Globus pallidus (tissue), 1 donor: ENCODE data around the gene SULF2.
A peak's percentile ranks its signal among the peaks of the same experiment; 100 is the strongest.

Source experiments
- DNase-seq: peaks from one replicate; pipeline ENCODE4 v3.0.0-alpha.2; 2015; ENCODE audit warnings: low spot score

Gene SULF2

GRCh38 chr20:47684306-47685080, 100.8 kb downstream of the SULF2 start:
- no peak for DNase-seq

GRCh38 chr20:47682916-47683315, 102.4 kb downstream of the SULF2 start:
- no peak for DNase-seq

GRCh38 chr20:47682028-47682783, 103.1 kb downstream of the SULF2 start:
- peak; percentile 35 for DNase-seq

- no peak for DNase-seq
Observed at GRCh38 chr20:47680804-47681529, 104.3 kb downstream of the SULF2 start.

- no peak for DNase-seq
Observed at GRCh38 chr20:47679462-47679861, 105.8 kb downstream of the SULF2 start.

GRCh38 chr20:47678536-47678935, 106.7 kb downstream of the SULF2 start:
- DNase-seq, result no peak

GRCh38 chr20:47677635-47678453, 107.4 kb downstream of the SULF2 start:
- DNase-seq, result no peak

GRCh38 chr20:47676912-47677634, 108.2 kb downstream of the SULF2 start:
- DNase-seq, result no peak

GRCh38 chr20:47676219-47676721, 109.0 kb downstream of the SULF2 start:
- no peak for DNase-seq

GRCh38 chr20:47675190-47676142, 109.8 kb downstream of the SULF2 start:
- DNase-seq, result no peak

GRCh38 chr20:47674686-47675085, 110.6 kb downstream of the SULF2 start:
- DNase-seq, result no peak

- no peak for DNase-seq
Observed at GRCh38 chr20:47674145-47674544, 111.1 kb downstream of the SULF2 start.

GRCh38 chr20:47673671-47673955, 111.7 kb downstream of the SULF2 start:
- no peak for DNase-seq

GRCh38 chr20:47672886-47673670, 112.2 kb downstream of the SULF2 start:
- DNase-seq, result no peak

- DNase-seq, result no peak
Observed at GRCh38 chr20:47672166-47672565, 113.1 kb downstream of the SULF2 start.

- no peak for DNase-seq
Observed at GRCh38 chr20:47670913-47671312, 114.4 kb downstream of the SULF2 start.

GRCh38 chr20:47669927-47670890, 115.1 kb downstream of the SULF2 start:
- DNase-seq, result no peak

- DNase-seq, result no peak
Observed at GRCh38 chr20:47669489-47669888, 115.8 kb downstream of the SULF2 start.
